Left lung (tissue), 10 donors: ENCODE results near the gene MICAL3. TPM values are rescaled to one million over a fixed set of nuclear protein-coding genes. Genes with fewer than 3 reads are reported as not detected.

Source experiments
- ATAC-seq: fragments of 200-7000 bp; cut with Tn5 transposase; one replicate; pipeline ENCODE4 v1.9.1; 2020; ENCODE audit warnings: moderate library complexity
- DNase-seq, 4 donors: peaks; one replicate each; pipeline ENCODE4 v3.0.0-alpha.2; 2013 to 2020
- H3K27ac ChIP-seq, 2 donors: fragments of 200-600 bp; sonication (generic) in 1 of 2; one replicate each; pipeline versions ENCODE4 v1.5.0 to v1.8.0; 2020 to 2021
- H3K27me3 ChIP-seq, 2 donors: fragments of 200-600 bp; sonication (generic) in 1 of 2; one replicate each; pipeline versions ENCODE4 v1.5.0 to v1.8.0; 2020 to 2021
- H3K36me3 ChIP-seq, 2 donors: fragments of 200-600 bp; sonication (generic) in 1 of 2; one replicate each; pipeline versions ENCODE4 v1.5.0 to v1.8.0; 2020 to 2021
- H3K4me1 ChIP-seq, 2 donors: fragments of 200-600 bp; one replicate each; pipeline ENCODE4 v1.8.0; 2021
- H3K4me3 ChIP-seq, 2 donors: fragments of 200-600 bp; sonication (generic) in 1 of 2; one replicate each; pipeline versions ENCODE4 v1.5.0 to v1.8.0; 2020 to 2021; ENCODE audit warnings: mild to moderate bottlenecking in 1 of 2
- H3K9me3 ChIP-seq, 2 donors: fragments of 200-600 bp; sonication (generic) in 1 of 2; one replicate each; pipeline versions ENCODE4 v1.5.0 to v1.8.0; 2020 to 2021
- CTCF ChIP-seq, 2 donors: fragments of 200-600 bp; sonication (generic) in 1 of 2; IDR thresholded peaks; one replicate each; pipeline versions ENCODE4 v1.5.0 to v1.8.0; 2021; ENCODE audit warnings: antibody characterized with exemption in 2 of 2
- intact Hi-C, 2 donors: fragments of 100-400 bp; cut with DNase I; formaldehyde crosslinking; loops; one replicate each; pipeline versions ENCODE4 v1.11.2 to v1.14.2; 2022
- polyA plus RNA-seq, 6 donors: library from polyadenylated mRNA; unstranded; fragments of 120-200 nt; gene quantifications; one replicate each; pipeline ENCODE4 v1.2.1, GENCODE V29; 2013; ENCODE audit not compliant: insufficient read length in 6 of 6
- total RNA-seq, 2 donors: library from RNA; stranded (reverse); fragmentation: NEBNext Ultra II Directional; extraction: Animal tissue kit (Norgen Biotek cat#: 25700); gene quantifications; one replicate each; pipeline ENCODE4 v1.2.1, GENCODE V29; 2021
- donor health status: DM: no; HTN: yes; CAD: no.
- donor health status: DM: no; HTN: no; CAD: no.

The MICAL3 gene
- total and polyA plus RNA-seq, 8 donors: 24.9 to 64.8 (median 56.2) TPM

GRCh38 chr22:17868771-17869170, 155.6 kb downstream of the MICAL3 start:
- Histone ChIP-seq H3K27me3 (no peaks in the 10 kb centered on the region), H3K4me3 (no peak overlapping the region), H3K9me3 (no peaks in the 10 kb centered on the region), H3K4me1 (peaks cover 0 to 4% of the 10 kb centered on the region in 2 donors), H3K27ac (no peak overlapping the region), H3K36me3 (peaks cover 0 to 66% of the 10 kb centered on the region in 2 donors)
- DNase-seq (no peak), ATAC-seq (no peak)
- intact Hi-C loops: no loop called here
- TF ChIP-seq CTCF (IDR thresholded peaks at IDR 0.05): no peak

GRCh38 chr22:17867160-17867785, 157.1 kb downstream of the MICAL3 start:
- DNase-seq (peak in 1 of 4 donors; percentile 47), ATAC-seq (no peak)
- intact Hi-C loops: no loop called here
- Histone ChIP-seq H3K27ac (no peak overlapping the region), H3K27me3 (no peaks in the 10 kb centered on the region), H3K4me3 (no peak overlapping the region), H3K9me3 (no peaks in the 10 kb centered on the region), H3K36me3 (peaks cover 0 to 58% of the 10 kb centered on the region in 2 donors), H3K4me1 (peaks cover 0 to 4% of the 10 kb centered on the region in 2 donors)
- no peak for TF ChIP-seq CTCF (IDR thresholded peaks at IDR 0.05)

GRCh38 chr22:17866621-17867020, 157.7 kb downstream of the MICAL3 start:
- H3K4me1 ChIP-seq: peaks cover 0 to 4% of the 10 kb centered on the region in 2 donors
- no peak for ATAC-seq
- H3K4me3 ChIP-seq: no peak overlapping the region
- H3K27me3 ChIP-seq: no peaks in the 10 kb centered on the region
- H3K36me3 ChIP-seq: peaks cover 0 to 52% of the 10 kb centered on the region in 2 donors
- no peak for DNase-seq
- H3K9me3 ChIP-seq: no peaks in the 10 kb centered on the region
- intact Hi-C loops: no loop called here
- no peak for TF ChIP-seq CTCF (IDR thresholded peaks at IDR 0.05)
- no peak overlapping the region for H3K27ac ChIP-seq

- H3K9me3 ChIP-seq: no peaks in the 10 kb centered on the region
- H3K27me3 ChIP-seq: no peaks in the 10 kb centered on the region
- no peak for TF ChIP-seq CTCF (IDR thresholded peaks at IDR 0.05)
- no peak overlapping the region for H3K4me3 ChIP-seq
- no peak overlapping the region for H3K27ac ChIP-seq
- DNase-seq (peak in 1 of 4 donors; percentile 16), ATAC-seq (no peak)
- peaks cover 0 to 4% of the 10 kb centered on the region in 2 donors for H3K4me1 ChIP-seq
- H3K36me3 ChIP-seq: peaks cover 0 to 47% of the 10 kb centered on the region in 2 donors
- intact Hi-C loops: no loop called here
Measured at GRCh38 chr22:17866127-17866526, 158.2 kb downstream of the MICAL3 start.

GRCh38 chr22:17865183-17866055, 158.9 kb downstream of the MICAL3 start:
- Histone ChIP-seq H3K9me3 (no peaks in the 10 kb centered on the region), H3K4me1 (peaks cover 0 to 4% of the 10 kb centered on the region in 2 donors), H3K4me3 (no peak overlapping the region), H3K27me3 (no peaks in the 10 kb centered on the region), H3K36me3 (peaks cover 0 to 47% of the 10 kb centered on the region in 2 donors), H3K27ac (no peak overlapping the region)
- intact Hi-C loops: no loop called here
- ATAC-seq: no peak
- DNase-seq: peak in 1 of 4 donors; percentile 41
- no peak for TF ChIP-seq CTCF (IDR thresholded peaks at IDR 0.05)
